Fibroblast of the aortic adventitia (primary cell): ENCODE data around the gene PKNOX2. TPM values are rescaled to one million over a fixed set of nuclear protein-coding genes. Genes with fewer than 3 reads are reported as not detected.

Experiments
- DNase-seq: peaks from one replicate; pipeline ENCODE4 v3.0.0-alpha.2; 2010; ENCODE audit warnings: low read depth
- H3K4me3 ChIP-seq: 2 replicates; pipeline ENCODE4 v1.5.1; 2011; ENCODE audit warnings: low read depth, mild to moderate bottlenecking, control low read depth, low read length, moderate library complexity
- CTCF ChIP-seq: IDR thresholded peaks from 2 replicates; pipeline ENCODE4 v1.5.1; 2011; ENCODE audit warnings: mild to moderate bottlenecking, low read length, control low read depth, inconsistent platforms; ENCODE audit not compliant: insufficient read depth
- total RNA-seq: library from RNA; depleted of rRNA; stranded (reverse); fragments of >200 nt; gene quantifications from 2 replicates; pipeline ENCODE4 v1.2.3, GENCODE V29; 2012; ENCODE audit warnings: low replicate concordance

Gene PKNOX2
- total RNA-seq, 1 donor: 2.0 TPM

- TF ChIP-seq CTCF: no peak
- H3K4me3 ChIP-seq: no peak overlapping the region
- DNase-seq: no peak
These were observed 35.1 kb upstream of the PKNOX2 start for GRCh38 chr11:125129316-125129993.

- peak; percentile 47 for DNase-seq
- H3K4me3 ChIP-seq: no peak overlapping the region
- TF ChIP-seq CTCF: no peak
These were observed 32.5 kb upstream of the PKNOX2 start for GRCh38 chr11:125132071-125132470.

GRCh38 chr11:125132596-125132995 lies 32.0 kb upstream of the PKNOX2 start:
- DNase-seq: no peak
- TF ChIP-seq CTCF: no peak
- no peak overlapping the region for H3K4me3 ChIP-seq

GRCh38 chr11:125136001-125136400 lies 28.6 kb upstream of the PKNOX2 start:
- no peak for DNase-seq
- no peak for TF ChIP-seq CTCF
- no peak overlapping the region for H3K4me3 ChIP-seq

GRCh38 chr11:125138966-125139365 lies 25.6 kb upstream of the PKNOX2 start:
- TF ChIP-seq CTCF: no peak

GRCh38 chr11:125139778-125140177 lies 24.8 kb upstream of the PKNOX2 start:
- no peak for TF ChIP-seq CTCF
- H3K4me3 ChIP-seq: no peak overlapping the region
- no peak for DNase-seq

More at GRCh38 chr11:125138966-125139365, 25.6 kb upstream of the PKNOX2 start:
- no peak for DNase-seq
- no peak overlapping the region for H3K4me3 ChIP-seq

GRCh38 chr11:125140233-125140632 lies 24.3 kb upstream of the PKNOX2 start:
- TF ChIP-seq CTCF: no peak
- DNase-seq: no peak
- no peak overlapping the region for H3K4me3 ChIP-seq
